Keratinocyte (primary cell): ENCODE data around the gene PLXDC2. TPM values are rescaled to one million over a fixed set of nuclear protein-coding genes. Genes with fewer than 3 reads are reported as not detected.

ENCODE experiments used
- DNase-seq: peaks from one replicate; pipeline ENCODE4 v3.0.0-alpha.2; 2011; ENCODE audit warnings: low read depth, missing footprints, low spot score
- FAIRE-seq: peaks from 2 replicates; lab custom pipeline; 2011; peaks lifted over from hg19 to GRCh38; lab: Jason Lieb, UNC
- H2AFZ ChIP-seq: 2 replicates; pipeline ENCODE4 v1.6.0; 2012; ENCODE audit warnings: low read length, control low read depth, inconsistent platforms; ENCODE audit not compliant: control insufficient read depth
- H3K27ac ChIP-seq: 2 replicates; pipeline ENCODE4 v1.5.1; 2011; ENCODE audit warnings: low read length; ENCODE audit not compliant: control insufficient read depth, insufficient read depth
- H3K27me3 ChIP-seq: 3 replicates; pipeline ENCODE4 v1.6.0; 2011; ENCODE audit warnings: low read length; ENCODE audit not compliant: control insufficient read depth, insufficient read depth; ENCODE audit errors: extremely low read depth
- H3K36me3 ChIP-seq, 2 experiments: 2 replicates in 1 of 2; 3 replicates in 1 of 2; pipeline ENCODE4 v1.5.1; 2011; ENCODE audit warnings: low read length in 2 of 2, mild to moderate bottlenecking in 1 of 2; ENCODE audit not compliant: control insufficient read depth in 2 of 2, insufficient read depth in 2 of 2; ENCODE audit errors: extremely low read depth in 1 of 2
- H3K4me1 ChIP-seq: 3 replicates; pipeline ENCODE4 v1.5.1; 2011; ENCODE audit warnings: low read length; ENCODE audit not compliant: control insufficient read depth, insufficient read depth; ENCODE audit errors: extremely low read depth
- H3K4me2 ChIP-seq: 3 replicates; pipeline ENCODE4 v1.6.0; 2011; ENCODE audit warnings: low read depth, low read length; ENCODE audit not compliant: control insufficient read depth, insufficient read depth; ENCODE audit errors: extremely low read depth
- H3K4me3 ChIP-seq, 3 experiments: fragments of 200-600 bp in 1 of 3; sonication (generic) in 1 of 3; 2 replicates in 2 of 3; 3 replicates in 1 of 3; pipeline ENCODE4 v1.5.1; 2011 to 2016; ENCODE audit warnings: low read length in 3 of 3, mild to moderate bottlenecking in 3 of 3, control low read depth in 2 of 3, inconsistent platforms in 1 of 3, low read depth in 1 of 3, mixed read lengths in 1 of 3, mixed run types in 1 of 3, moderate library complexity in 1 of 3; ENCODE audit not compliant: control insufficient read depth in 2 of 3, insufficient read depth in 2 of 3; ENCODE audit errors: extremely low read depth in 1 of 3
- H3K79me2 ChIP-seq: 2 replicates; pipeline ENCODE4 v1.6.0; 2012; ENCODE audit warnings: low read length; ENCODE audit not compliant: control insufficient read depth, insufficient read depth
- H3K9ac ChIP-seq: 3 replicates; pipeline ENCODE4 v1.6.0; 2011; ENCODE audit warnings: low read length; ENCODE audit not compliant: control insufficient read depth, insufficient read depth; ENCODE audit errors: extremely low read depth
- H3K9me1 ChIP-seq: 3 replicates; pipeline ENCODE4 v1.6.0; 2011; ENCODE audit warnings: low read length; ENCODE audit not compliant: control insufficient read depth, insufficient read depth; ENCODE audit errors: extremely low read depth
- H3K9me3 ChIP-seq: 2 replicates; pipeline ENCODE4 v1.5.1; 2012; ENCODE audit warnings: low read depth, low read length; ENCODE audit not compliant: control insufficient read depth
- H4K20me1 ChIP-seq: 3 replicates; pipeline ENCODE4 v1.6.0; 2011; ENCODE audit warnings: low read length; ENCODE audit not compliant: control insufficient read depth, insufficient read depth; ENCODE audit errors: extremely low read depth
- CTCF ChIP-seq, 3 experiments: IDR thresholded peaks in 1 of 3; conservative IDR thresholded peaks in 1 of 3; optimal IDR thresholded peaks in 1 of 3; 2 replicates in 2 of 3; 3 replicates in 1 of 3; pipeline versions ENCODE3 to v1.5.1; 2011; ENCODE audit warnings: low read length in 3 of 3, mild to moderate bottlenecking in 3 of 3, moderate library complexity in 2 of 3, control low read depth in 1 of 3, inconsistent platforms in 1 of 3; ENCODE audit not compliant: insufficient read depth in 2 of 3; ENCODE audit errors: extremely low read depth in 1 of 3
- EZH2 ChIP-seq: IDR thresholded peaks from one replicate; pipeline ENCODE4 v1.6.1; 2012; ENCODE audit warnings: inconsistent platforms, mild to moderate bottlenecking, low read length, moderate library complexity
- dilution Hi-C: fragments of 300-500 bp; cut with MboI; formaldehyde crosslinking; loops from one replicate; pipeline ENCODE4 v1.7.0; 2020; ENCODE audit warnings: low sequenced_read_pairs; ENCODE audit not compliant: extremely low pct_ligation_motif_present
- polyA plus RNA-seq, 5 experiments: library from polyadenylated mRNA; depleted of rRNA in 3 of 5; stranded (reverse) in 3 of 5; stranded (forward) in 1 of 5; unstranded in 1 of 5; fragments of >200 nt; gene quantifications; 1 replicate in 1 of 5; 2 replicates in 3 of 5; 3 replicates in 1 of 5; pipeline versions ENCODE4 v1.2.1 to v1.2.3, GENCODE V29; 2011 to 2012; ENCODE audit warnings: missing spikeins in 2 of 5, low read depth in 1 of 5, low replicate concordance in 1 of 5

PLXDC2 gene
- polyA plus RNA-seq, 1 donor (not counting 4 experiments of a cell fraction or from before 2014, with no cell fraction given) = 12.9 TPM

DNA sequence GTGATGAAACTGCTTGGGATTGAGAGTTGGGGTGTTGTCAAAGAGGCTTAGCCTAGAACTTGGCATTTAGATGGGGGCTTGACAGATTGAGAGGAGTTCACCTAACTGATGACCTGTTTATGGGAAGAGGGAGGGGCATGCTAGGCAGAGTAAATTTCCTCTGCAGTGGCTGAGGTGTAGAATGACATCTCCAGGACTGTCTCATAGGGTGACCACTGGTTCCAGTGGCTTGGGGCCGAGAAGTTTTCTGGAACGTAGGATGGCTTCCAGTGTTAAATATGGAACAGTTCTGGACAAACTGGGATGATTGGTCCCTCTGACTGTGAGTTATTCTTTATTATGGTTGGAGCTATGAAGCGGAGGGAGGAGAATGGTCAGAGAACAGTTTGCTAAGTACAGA lies 186.4 kb downstream of the PLXDC2 start:
- no peak overlapping the region for H3K27ac ChIP-seq
- TF ChIP-seq CTCF (optimal IDR thresholded peaks at IDR 0.05 in 1 of 3, IDR thresholded peaks at IDR 0.05 in 1 of 3, conservative IDR thresholded peaks at IDR 0.05 in 1 of 3; ENCODE audit: extremely low read depth in 1 of 3, insufficient read depth in 2 of 3, low read length in 3 of 3) = no peak
- TF ChIP-seq EZH2 = no peak
- dilution Hi-C loops = no loop called here

GRCh38 chr10:20004087-20004523 lies 187.9 kb downstream of the PLXDC2 start:
- H2AFZ ChIP-seq = no peak overlapping the region
- H3K4me3 ChIP-seq = no peak overlapping the region
- no peak overlapping the region for H3K27ac ChIP-seq
- TF ChIP-seq CTCF (optimal IDR thresholded peaks at IDR 0.05 in 1 of 3, IDR thresholded peaks at IDR 0.05 in 1 of 3, conservative IDR thresholded peaks at IDR 0.05 in 1 of 3; ENCODE audit: extremely low read depth in 1 of 3, insufficient read depth in 2 of 3, low read length in 3 of 3) = no peak
- no peak for TF ChIP-seq EZH2
- H4K20me1 ChIP-seq = no peaks in the 10 kb centered on the region
- H3K79me2 ChIP-seq = no peaks in the 10 kb centered on the region
- peaks cover 0 to 2% of the 10 kb centered on the region in 2 experiments for H3K36me3 ChIP-seq
- no peaks in the 10 kb centered on the region for H3K9me3 ChIP-seq
- no peaks in the 10 kb centered on the region for H3K27me3 ChIP-seq
- DNase-seq = no peak
- H3K9me1 ChIP-seq = no peaks in the 10 kb centered on the region
- FAIRE-seq = no peak
- no peaks in the 10 kb centered on the region for H3K4me1 ChIP-seq
- dilution Hi-C loops = no loop called here
- H3K4me2 ChIP-seq = no peak overlapping the region
- no peak overlapping the region for H3K9ac ChIP-seq

More for the DNA sequence above, 186.4 kb downstream of the PLXDC2 start:
- Histone ChIP-seq H2AFZ (no peak overlapping the region), H3K27me3 (no peaks in the 10 kb centered on the region), H3K4me1 (no peaks in the 10 kb centered on the region), H3K4me3 (no peak overlapping the region), H4K20me1 (no peaks in the 10 kb centered on the region), H3K9me1 (no peaks in the 10 kb centered on the region), H3K36me3 (peaks cover 0 to 2% of the 10 kb centered on the region in 2 experiments), H3K9ac (no peak overlapping the region), H3K9me3 (no peaks in the 10 kb centered on the region), H3K79me2 (no peaks in the 10 kb centered on the region), H3K4me2 (no peak overlapping the region)
- DNase-seq (no peak), FAIRE-seq (no peak)
